IPS DF 6.9 (cell line): ENCODE measurements around the gene DRD1.
A peak's percentile ranks its signal among the peaks of the same experiment; 100 is the strongest.

Experiments used
- DNase-seq: peaks from one replicate; pipeline ENCODE4 v3.0.0-alpha.2; 2013; ENCODE audit warnings: low read depth, low spot score
- H3K27ac ChIP-seq: one replicate; pipeline ENCODE4 v1.5.1; 2013; ENCODE audit warnings: low read length, control low read depth
- H3K27me3 ChIP-seq: 2 replicates; pipeline ENCODE4 v1.6.1; 2013; ENCODE audit warnings: mild to moderate bottlenecking, low read length; ENCODE audit not compliant: control insufficient read depth, insufficient read depth
- H3K36me3 ChIP-seq: 2 replicates; pipeline ENCODE4 v1.6.1; 2013; ENCODE audit warnings: low read length; ENCODE audit not compliant: control insufficient read depth, insufficient read depth
- H3K4me1 ChIP-seq: 2 replicates; pipeline ENCODE4 v1.6.1; 2013; ENCODE audit warnings: low read length; ENCODE audit not compliant: control insufficient read depth, insufficient read depth
- H3K4me3 ChIP-seq: 2 replicates; pipeline ENCODE4 v1.5.1; 2013; ENCODE audit warnings: mild to moderate bottlenecking, low read length
- H3K9me3 ChIP-seq: 2 replicates; pipeline ENCODE4 v1.6.1; 2013; ENCODE audit warnings: low read length, inconsistent platforms; ENCODE audit not compliant: control insufficient read depth, insufficient read depth
- WGBS: extraction: QIAGEN DNeasy Blood & Tissue Kit; methylation state at CpG from one replicate; pipeline ENCODE4 v1.1.7; 2013; ENCODE audit warnings: mixed read lengths, missing lambda C conversion rate; ENCODE audit not compliant: insufficient read length, insufficient coverage; 5-methylcytosine and 5-hydroxymethylcytosine counted together

The DRD1 gene

DNA sequence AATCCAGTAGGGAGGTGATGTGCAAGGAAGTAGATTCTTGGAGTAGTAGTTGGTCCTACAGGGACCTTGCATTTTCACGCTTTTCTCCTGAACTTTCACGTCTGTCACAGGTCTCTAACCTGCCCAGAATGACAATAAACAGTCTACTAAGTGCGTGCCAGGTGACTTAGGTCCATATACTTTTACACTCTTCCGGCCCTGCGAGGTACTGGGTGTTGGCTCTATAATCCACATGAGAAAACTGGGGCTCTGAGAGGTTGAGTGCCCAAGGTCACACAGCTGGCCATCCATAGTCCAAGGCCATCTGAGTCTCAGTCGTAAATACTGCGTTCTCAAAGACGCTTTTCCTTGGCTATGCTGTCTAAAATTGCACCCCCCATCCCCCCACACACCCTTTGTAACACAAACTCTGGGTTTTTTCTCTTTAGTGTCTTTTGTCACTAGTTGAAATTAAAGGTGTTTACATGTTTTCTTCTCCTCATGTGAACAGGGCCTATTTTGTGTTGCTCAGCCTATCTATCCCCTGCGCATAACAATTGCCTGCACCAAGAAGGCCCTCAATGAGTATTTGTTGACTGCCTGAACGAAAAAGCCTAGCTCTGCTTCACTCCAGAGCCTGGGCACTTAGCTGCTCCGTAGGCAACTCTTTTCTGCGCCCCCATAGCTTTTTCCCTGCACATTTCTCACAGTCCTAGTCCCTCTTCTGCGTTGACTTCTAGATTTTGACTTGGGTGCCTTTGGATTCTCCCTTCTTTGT, 35.3 kb upstream of the DRD1 start:
- Histone ChIP-seq H3K27me3 (no peaks in the 10 kb centered on the region; the same call in 1 of the 2 replicates), H3K36me3 (0 out of 2 replicates have a peak, but pooled peaks cover 1% of the 10 kb centered on the region), H3K9me3 (no peaks in the 10 kb centered on the region), H3K4me3 (peak overlapping the region; percentile 94), H3K27ac (no peak overlapping the region), H3K4me1 (peaks cover 2% of the 10 kb centered on the region)
- DNase-seq = no peak
- WGBS = no CpG with 5 or more reads among the region's 13 CpGs

DNA sequence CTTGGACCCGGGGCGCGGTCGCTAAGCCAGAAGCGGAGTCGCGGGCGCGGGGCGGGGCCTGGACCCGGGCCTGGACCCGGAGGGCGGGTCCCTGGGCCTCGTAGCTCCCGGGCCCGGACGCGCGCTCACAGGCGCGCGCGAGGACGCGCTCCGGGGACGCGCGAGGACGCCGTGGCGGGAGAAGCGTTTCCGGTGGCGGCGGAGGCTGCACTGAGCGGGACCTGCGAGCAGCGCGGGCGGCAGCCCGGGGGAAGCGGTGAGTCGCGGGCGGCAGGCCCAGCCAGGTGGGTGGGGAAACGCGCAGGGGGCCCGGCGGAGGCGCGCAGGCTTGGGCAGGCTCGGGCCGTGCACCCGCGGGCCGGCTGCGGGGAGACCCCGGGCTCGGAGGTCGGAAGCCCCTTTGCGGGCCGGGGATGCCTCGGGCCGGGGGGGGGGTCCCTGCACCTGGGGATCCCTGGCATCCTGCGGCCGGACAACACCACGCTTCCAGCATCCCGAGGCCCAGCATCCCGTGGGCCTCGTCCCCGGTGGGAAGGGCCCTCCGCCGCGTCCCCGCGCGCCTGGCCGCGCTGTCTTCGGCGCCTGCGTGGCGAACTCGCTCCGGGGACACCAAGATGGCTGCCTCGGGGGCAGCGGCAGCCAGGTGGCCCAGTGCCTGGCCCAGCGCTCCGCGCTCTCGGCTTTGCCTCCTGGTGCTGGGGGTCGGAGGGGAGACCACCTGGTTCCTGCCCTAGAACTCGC, 34.6 kb upstream of the DRD1 start, which contains the start of gene SFXN1:
TSS of gene SFXN1 (plus strand) at position 177 of the 741 bp plus-strand sequence. CDS start 13,544 bp downstream, outside the sequence.
- Histone ChIP-seq H3K4me1 (peaks cover 2% of the 10 kb centered on the region), H3K27ac (no peak within 1 kb of the TSS), H3K27me3 (no peaks in the 10 kb centered on the region; the same call in 1 of the 2 replicates), H3K36me3 (no peaks in the 10 kb centered on the region), H3K9me3 (no peaks in the 10 kb centered on the region), H3K4me3 (peak within 1 kb of the TSS; percentile 94)
- no CpG with 5 or more reads among the region's 94 CpGs for WGBS
- DNase-seq = peak; percentile 45

DNA sequence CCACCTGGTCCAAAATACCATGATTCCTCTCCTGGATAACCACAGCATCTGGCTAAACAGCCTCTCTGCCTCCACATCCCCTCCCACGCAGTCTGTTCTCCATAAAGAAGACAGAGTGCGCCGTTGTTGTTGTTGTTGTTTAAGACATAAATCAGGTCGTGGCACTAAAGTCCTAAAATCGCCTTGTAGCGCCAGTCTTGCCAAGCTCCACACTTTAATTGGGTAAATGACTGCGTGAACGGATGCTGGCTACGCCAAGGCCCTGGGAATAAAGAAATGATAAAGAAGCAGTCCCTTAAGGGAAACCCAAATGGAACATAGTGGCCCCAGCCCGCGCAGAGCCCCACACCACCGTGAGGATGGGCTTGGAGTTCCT, 34.0 kb upstream of the DRD1 start:
- peak overlapping the region; percentile 94; the same call in 1 of the 2 replicates for H3K4me3 ChIP-seq
- H3K36me3 ChIP-seq = no peaks in the 10 kb centered on the region
- peaks cover 2% of the 10 kb centered on the region for H3K4me1 ChIP-seq
- H3K27ac ChIP-seq = no peak overlapping the region
- no peaks in the 10 kb centered on the region for H3K9me3 ChIP-seq
- no peak for DNase-seq
- WGBS = no CpG with 5 or more reads among the region's 12 CpGs
- no peaks in the 10 kb centered on the region; the same call in 1 of the 2 replicates for H3K27me3 ChIP-seq

DNA sequence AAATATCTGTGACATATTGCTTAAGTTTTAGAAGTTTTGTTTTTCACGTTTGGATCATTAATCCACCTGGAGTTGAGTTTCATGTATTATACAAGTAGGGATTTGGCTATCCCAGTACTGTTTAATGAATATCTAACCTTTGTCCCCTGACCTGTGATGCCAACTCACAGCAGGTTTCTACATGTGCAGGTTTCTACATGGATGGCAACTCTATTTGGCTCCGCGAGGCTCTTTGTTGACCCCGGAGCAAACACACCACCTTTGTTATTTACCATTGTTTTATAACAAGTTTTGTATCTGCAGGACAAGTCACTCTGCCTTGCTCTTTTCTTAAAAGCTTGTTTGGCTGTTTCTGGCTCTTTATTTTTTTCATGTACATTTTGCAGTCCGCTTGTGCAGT, 33.5 kb upstream of the DRD1 start:
- H3K9me3 ChIP-seq = no peaks in the 10 kb centered on the region
- no peaks in the 10 kb centered on the region for H3K36me3 ChIP-seq
- no peaks in the 10 kb centered on the region; the same call in 1 of the 2 replicates for H3K27me3 ChIP-seq
- no CpG with 5 or more reads among the region's 5 CpGs for WGBS
- no peak overlapping the region for H3K27ac ChIP-seq
- DNase-seq = no peak
- peaks cover 2% of the 10 kb centered on the region for H3K4me1 ChIP-seq
- H3K4me3 ChIP-seq = no peak overlapping the region

DNA sequence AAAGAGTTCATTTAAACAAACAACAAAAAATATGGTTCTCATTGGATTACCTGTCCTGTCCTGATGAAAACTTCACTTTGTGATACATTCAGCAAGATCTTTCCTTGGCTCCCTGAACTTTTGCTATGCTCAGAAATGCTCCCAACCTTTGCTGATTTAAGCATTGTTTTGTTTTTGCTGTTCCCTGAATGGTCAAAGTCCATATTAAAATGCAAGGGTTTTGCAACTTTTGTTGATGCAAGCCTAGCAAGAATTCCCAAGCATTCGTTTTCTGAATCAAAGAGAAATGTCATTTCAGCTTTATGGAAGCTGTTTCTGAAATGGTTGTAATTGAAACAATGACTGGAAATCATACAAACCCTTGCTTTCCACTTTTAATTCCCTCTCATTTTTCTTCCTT, 31.3 kb upstream of the DRD1 start:
- no peaks in the 10 kb centered on the region for H3K36me3 ChIP-seq
- H3K27ac ChIP-seq = no peak overlapping the region
- no peak overlapping the region for H3K4me3 ChIP-seq
- H3K4me1 ChIP-seq = peaks cover 2% of the 10 kb centered on the region; the same call in 1 of the 2 replicates
- H3K9me3 ChIP-seq = no peaks in the 10 kb centered on the region
- no peaks in the 10 kb centered on the region; the same call in 1 of the 2 replicates for H3K27me3 ChIP-seq
- WGBS = no CpG with 5 or more reads among the region's 1 CpG
- DNase-seq = no peak

DNA sequence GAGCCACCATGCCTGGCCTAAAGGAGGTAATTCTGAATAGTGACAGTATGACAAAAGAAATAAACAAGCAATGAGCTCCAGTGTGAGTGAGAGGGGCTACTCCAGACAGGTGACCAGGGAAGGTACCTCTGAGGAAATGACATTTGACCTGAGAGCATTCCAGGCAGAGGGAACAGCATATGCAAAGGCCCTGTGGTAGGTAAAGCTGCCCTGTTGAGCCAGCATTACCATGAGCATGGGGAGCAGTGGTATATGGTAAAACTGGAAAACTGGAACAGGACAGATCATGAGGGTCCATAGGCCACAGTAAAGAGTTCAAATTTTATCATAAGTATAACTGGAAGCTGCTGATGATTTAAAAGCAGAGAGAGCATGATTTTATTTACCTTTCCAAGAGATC, 28.4 kb upstream of the DRD1 start:
- Histone ChIP-seq H3K9me3 (no peaks in the 10 kb centered on the region), H3K36me3 (no peaks in the 10 kb centered on the region), H3K4me1 (no peaks in the 10 kb centered on the region), H3K27ac (no peak overlapping the region), H3K4me3 (no peak overlapping the region), H3K27me3 (no peaks in the 10 kb centered on the region; the same call in 1 of the 2 replicates)
- DNase-seq = no peak

DNA sequence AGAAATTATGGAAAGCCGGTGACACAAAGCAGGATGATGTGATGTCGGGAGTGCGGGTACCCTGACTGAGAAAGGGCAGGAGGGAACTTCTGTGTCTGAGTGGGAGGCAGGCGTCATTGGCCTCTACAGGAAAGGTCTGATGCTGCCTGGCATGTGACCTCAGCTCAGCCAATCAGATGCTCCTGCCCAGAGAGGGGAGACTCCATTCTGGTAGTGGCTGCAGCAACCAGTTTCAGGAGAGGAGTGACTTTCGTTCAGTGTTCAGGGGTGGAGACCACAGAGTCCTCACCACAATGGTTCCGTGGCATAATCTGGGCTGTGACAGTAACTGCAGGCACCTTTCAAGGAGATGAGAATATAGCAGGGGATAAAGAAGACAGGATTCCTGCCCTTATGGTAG, 27.6 kb upstream of the DRD1 start:
- DNase-seq = no peak
- Histone ChIP-seq H3K27ac (no peak overlapping the region), H3K36me3 (no peaks in the 10 kb centered on the region), H3K4me1 (no peaks in the 10 kb centered on the region), H3K9me3 (no peaks in the 10 kb centered on the region), H3K27me3 (no peaks in the 10 kb centered on the region), H3K4me3 (no peak overlapping the region)
- WGBS = no CpG with 5 or more reads among the region's 6 CpGs

DNA sequence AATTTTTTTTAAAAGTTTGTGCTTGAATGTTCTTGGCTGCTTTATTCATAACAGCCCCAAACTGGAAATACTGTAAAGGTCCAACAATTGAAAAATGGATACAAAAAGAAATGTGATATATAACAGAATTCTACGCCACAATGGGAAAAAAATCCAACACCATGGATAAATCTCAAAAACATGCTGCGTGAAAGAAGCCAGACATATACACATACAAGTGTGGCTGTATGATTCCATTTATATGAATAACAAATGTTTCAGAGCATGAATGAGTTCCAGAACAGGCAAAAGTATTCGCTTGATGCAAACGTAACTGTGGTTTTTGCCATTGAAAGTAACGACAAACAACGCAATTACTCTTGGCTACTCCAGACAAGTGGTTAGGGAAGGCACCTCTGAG, 27.2 kb upstream of the DRD1 start:
- Histone ChIP-seq H3K4me3 (no peak overlapping the region), H3K27ac (no peak overlapping the region), H3K9me3 (no peaks in the 10 kb centered on the region), H3K36me3 (no peaks in the 10 kb centered on the region), H3K27me3 (no peaks in the 10 kb centered on the region), H3K4me1 (no peaks in the 10 kb centered on the region)
- no peak for DNase-seq
- WGBS = no CpG with 5 or more reads among the region's 6 CpGs

DNA sequence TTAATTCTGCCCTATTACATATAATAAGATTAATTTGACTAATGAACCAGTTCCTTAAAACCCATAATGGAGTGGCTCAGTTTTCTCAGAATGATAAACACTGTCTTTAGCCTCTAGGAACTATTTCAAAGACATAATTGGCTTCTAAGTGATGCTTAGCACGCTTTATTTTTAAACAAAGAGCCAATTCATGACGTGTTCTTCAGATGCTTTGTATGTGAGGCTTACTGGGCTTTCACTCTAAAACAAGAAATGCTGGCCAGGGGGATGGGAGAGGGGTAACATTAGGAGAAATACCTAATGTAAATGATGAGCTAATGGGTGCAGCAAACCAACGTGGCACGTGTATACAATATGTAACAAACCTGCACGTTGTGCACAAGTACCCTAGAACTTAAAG, 26.8 kb upstream of the DRD1 start:
- no peak overlapping the region for H3K27ac ChIP-seq
- no CpG with 5 or more reads among the region's 5 CpGs for WGBS
- no peaks in the 10 kb centered on the region for H3K36me3 ChIP-seq
- no peak overlapping the region for H3K4me3 ChIP-seq
- DNase-seq = no peak
- no peaks in the 10 kb centered on the region for H3K9me3 ChIP-seq
- H3K27me3 ChIP-seq = no peaks in the 10 kb centered on the region
- H3K4me1 ChIP-seq = no peaks in the 10 kb centered on the region

DNA sequence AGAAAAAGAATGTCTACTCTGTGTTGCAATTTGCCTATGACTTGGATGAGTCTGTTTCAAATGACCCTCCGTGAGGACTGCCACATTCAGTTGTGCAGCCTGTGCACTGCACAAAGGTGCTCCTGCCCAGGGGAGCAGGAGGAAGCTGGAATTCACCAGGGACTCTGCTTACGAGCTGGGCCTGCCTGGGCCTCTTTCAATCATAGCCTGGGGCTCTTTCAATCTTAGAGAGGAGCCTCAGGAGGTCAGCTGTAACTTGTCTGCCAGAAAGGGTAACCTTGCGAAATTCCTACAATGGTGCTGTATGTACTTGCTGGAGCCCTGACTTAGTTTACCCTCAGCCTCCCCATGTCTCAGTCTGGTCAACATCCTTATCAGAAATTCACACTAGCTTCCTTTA, 25.9 kb upstream of the DRD1 start:
- H3K27me3 ChIP-seq = no peaks in the 10 kb centered on the region
- no peaks in the 10 kb centered on the region for H3K36me3 ChIP-seq
- H3K4me1 ChIP-seq = no peaks in the 10 kb centered on the region
- WGBS = no CpG with 5 or more reads among the region's 3 CpGs
- H3K27ac ChIP-seq = no peak overlapping the region
- no peaks in the 10 kb centered on the region for H3K9me3 ChIP-seq
- no peak for DNase-seq
- no peak overlapping the region for H3K4me3 ChIP-seq
